B cell (primary cell): ENCODE measurements around the gene RABGAP1L. TPM values are rescaled to one million over a fixed set of nuclear protein-coding genes. Genes with fewer than 3 reads are reported as not detected.

Source experiments
- ATAC-seq: fragments of 200-7000 bp; cut with Tn5 transposase; one replicate; pipeline ENCODE4 v1.10.0; 2021; ENCODE audit warnings: low read depth, mild to moderate bottlenecking, moderate number of reproducible peaks, moderate library complexity
- CTCF ChIA-PET: fragments of 350-600 bp; sonication (Branson Sonifier 250); formaldehyde crosslinking; loops from one replicate; lab custom pipeline; 2021; ENCODE audit warnings: antibody characterized with exemption, inconsistent platforms; lab: Charles Lee
- POLR2A ChIA-PET: fragments of 350-600 bp; sonication (Branson Sonifier 250); formaldehyde crosslinking; loops from one replicate; lab custom pipeline; 2021; ENCODE audit warnings: antibody characterized with exemption; lab: Charles Lee
- DNase-seq: peaks from one replicate; pipeline ENCODE4 v3.0.0; 2013
- H2AFZ ChIP-seq: 2 replicates; pipeline ENCODE4 v1.6.1; 2012; ENCODE audit warnings: mild to moderate bottlenecking, low read depth, low read length; ENCODE audit not compliant: insufficient read depth, poor library complexity, severe bottlenecking
- H3K27ac ChIP-seq, 2 donors: 1 replicate in 1 of 2; 2 replicates in 1 of 2; pipeline ENCODE4 v1.5.1; 2012 to 2013; ENCODE audit warnings: low read length in 2 of 2, mild to moderate bottlenecking in 2 of 2, moderate library complexity in 1 of 2
- H3K27me3 ChIP-seq, 4 experiments: fragments of 200-600 bp in 1 of 4; sonication (generic) in 1 of 4; replicated peaks in 1 of 4; 1 replicate in 2 of 4; 2 replicates in 2 of 4; pipeline versions ENCODE4 v1.6.1 to v1.7.0; 2013 to 2016; ENCODE audit warnings: low read length in 3 of 4, mild to moderate bottlenecking in 2 of 4, mixed read lengths in 1 of 4, moderate library complexity in 1 of 4; ENCODE audit not compliant: insufficient read depth in 4 of 4, control insufficient read depth in 3 of 4; ENCODE audit errors: control extremely low read depth in 1 of 4
- H3K36me3 ChIP-seq, 2 experiments: replicated peaks in 1 of 2; 1 replicate in 1 of 2; 2 replicates in 1 of 2; pipeline versions ENCODE4 v1.6.1 to v1.7.1; 2013; ENCODE audit warnings: low read length in 1 of 2; ENCODE audit not compliant: insufficient read depth in 2 of 2, control insufficient read depth in 1 of 2; ENCODE audit errors: control extremely low read depth in 1 of 2, extremely low read depth in 1 of 2
- H3K4me1 ChIP-seq, 2 donors: fragments of 200-600 bp in 1 of 2; sonication (generic) in 1 of 2; 1 replicate in 1 of 2; 2 replicates in 1 of 2; pipeline versions ENCODE4 v1.5.1 to v1.6.1; 2013 to 2017; ENCODE audit warnings: low read length in 2 of 2; ENCODE audit not compliant: control insufficient read depth in 2 of 2, insufficient read depth in 2 of 2
- H3K4me2 ChIP-seq: replicated peaks from 2 replicates; pipeline ENCODE3; 2012; ENCODE audit warnings: mild to moderate bottlenecking, low read depth, low read length; ENCODE audit not compliant: poor library complexity, severe bottlenecking
- H3K4me3 ChIP-seq, 5 experiments: fragments of 200-600 bp in 1 of 5; sonication (generic) in 1 of 5; 1 replicate in 3 of 5; 2 replicates in 2 of 5; pipeline versions ENCODE4 v1.5.1 to v1.7.0; 2011 to 2016; ENCODE audit warnings: low read length in 4 of 5, mild to moderate bottlenecking in 4 of 5, low read depth in 2 of 5, control low read depth in 1 of 5, moderate library complexity in 1 of 5; ENCODE audit not compliant: insufficient read depth in 1 of 5; ENCODE audit errors: control extremely low read depth in 1 of 5, extremely low read depth in 1 of 5
- H3K79me2 ChIP-seq: fragments of 200-600 bp; sonication (generic); one replicate; pipeline ENCODE4 v1.6.0; 2016; ENCODE audit warnings: low read length; ENCODE audit not compliant: control insufficient read depth, insufficient read depth
- H3K9ac ChIP-seq: fragments of 200-600 bp; sonication (generic); 2 replicates; pipeline ENCODE4 v1.6.1; 2017; ENCODE audit warnings: mild to moderate bottlenecking, low read length, moderate library complexity
- H3K9me3 ChIP-seq, 3 donors: one replicate each; pipeline versions ENCODE4 v1.6.1 to v1.7.1; 2013; ENCODE audit warnings: low read length in 2 of 3; ENCODE audit not compliant: control insufficient read depth in 2 of 3, insufficient read depth in 1 of 3; ENCODE audit errors: control extremely low read depth in 1 of 3
- H4K20me1 ChIP-seq: 2 replicates; pipeline ENCODE4 v1.6.0; 2012; ENCODE audit warnings: mild to moderate bottlenecking, low read length; ENCODE audit not compliant: insufficient read depth, control insufficient read depth, poor library complexity, severe bottlenecking
- H3K27ac Mint-ChIP-seq: one replicate; pipeline ENCODE4 v1.8.0; 2021; ENCODE audit warnings: mixed read lengths
- H3K27me3 Mint-ChIP-seq: one replicate; pipeline ENCODE4 v1.8.0; 2021; ENCODE audit warnings: mixed read lengths
- H3K4me1 Mint-ChIP-seq: one replicate; pipeline ENCODE4 v1.8.0; 2021; ENCODE audit warnings: mixed read lengths
- H3K4me3 Mint-ChIP-seq: one replicate; pipeline ENCODE4 v1.8.0; 2021; ENCODE audit warnings: mixed read lengths
- H3K9me3 Mint-ChIP-seq: one replicate; pipeline ENCODE4 v1.8.0; 2022; ENCODE audit warnings: mixed read lengths; ENCODE audit not compliant: insufficient read depth
- CTCF ChIP-seq: fragments of 200-600 bp; IDR thresholded peaks from one replicate; pipeline ENCODE4 v1.8.0; 2022; ENCODE audit warnings: antibody characterized with exemption, mild to moderate bottlenecking
- EZH2 ChIP-seq: IDR thresholded peaks from 2 replicates; pipeline ENCODE4 v1.6.1; 2012; ENCODE audit warnings: borderline replicate concordance, low read depth, mild to moderate bottlenecking, moderate library complexity, low read length; ENCODE audit not compliant: insufficient read depth, poor library complexity, severe bottlenecking
- WGBS: methylation state at CpG from one replicate; pipeline ENCODE4 v1.1.5; 2013; ENCODE audit warnings: missing lambda C conversion rate; ENCODE audit not compliant: insufficient coverage; 5-methylcytosine and 5-hydroxymethylcytosine counted together
- intact Hi-C: fragments of 100-400 bp; cut with micrococcal nuclease; formaldehyde crosslinking; loops from one replicate; pipeline ENCODE4 v1.10.0; 2022
- polyA plus RNA-seq: library from polyadenylated mRNA; depleted of rRNA; stranded (reverse); fragments of >200 nt; gene quantifications from 2 replicates; pipeline ENCODE4 v1.2.3, GENCODE V29; 2012
- total RNA-seq, 2 donors: library from RNA; stranded (reverse); fragments of 120-200 nt in 1 of 2; gene quantifications; 1 replicate in 1 of 2; 2 replicates in 1 of 2; pipeline versions ENCODE4 v1.2.3 to v1.2.4, GENCODE V29; 2013 to 2022

The RABGAP1L gene
- total and polyA plus RNA-seq, 2 donors (not counting 1 experiment from before 2014, with no cell fraction given) = 34.9 to 159 TPM

- Histone ChIP-seq H3K4me2 (no peak overlapping the region), H3K9me3 (no peaks in the 10 kb centered on the region), H3K4me1 (no peaks in the 10 kb centered on the region), H3K36me3 (peaks cover 2 to 6% of the 10 kb centered on the region in 2 experiments), H3K4me3 (no peak overlapping the region), H3K9ac (no peak overlapping the region), H4K20me1 (no peaks in the 10 kb centered on the region), H3K79me2 (no peaks in the 10 kb centered on the region), H3K27ac (no peak overlapping the region), H3K27me3 (no peaks in the 10 kb centered on the region), H2AFZ (no peak overlapping the region)
- DNase-seq = no peak
- Mint-ChIP-seq H3K4me1 (peaks cover 6% of the 10 kb centered on the region), H3K27me3 (no peaks in the 10 kb centered on the region), H3K4me3 (no peak overlapping the region), H3K9me3 (no peaks in the 10 kb centered on the region), H3K27ac (no peak overlapping the region)
- intact Hi-C loops = no loop called here
- POLR2A ChIA-PET = interaction anchor here (0.6 kb wide), 1 partner anchor 112 kb away, joined by 8 read pairs; no protein-coding TSS in a partner anchor
- CTCF ChIA-PET = no interaction called here
- 100% methylated on average over 1 of the region's 4 CpGs for WGBS
- no peak for ATAC-seq
- TF ChIP-seq CTCF (no peak), EZH2 (no peak)
Measured at GRCh38 chr1:174761901-174762585, 602.7 kb downstream of the RABGAP1L start.

- no peak overlapping the region for H3K4me3 ChIP-seq
- ChIA-PET POLR2A (no interaction called here), CTCF (interaction anchor here (4.7 kb wide), 1 partner anchor 220 kb away, joined by 40 read pairs; no protein-coding TSS in a partner anchor)
- H3K27me3 ChIP-seq = no peaks in the 10 kb centered on the region
- H3K4me1 ChIP-seq = no peaks in the 10 kb centered on the region
- H3K9ac ChIP-seq = no peak overlapping the region
- H3K36me3 ChIP-seq = peaks cover 2 to 4% of the 10 kb centered on the region in 2 experiments
- DNase-seq = no peak
- Mint-ChIP-seq H3K27me3 (no peaks in the 10 kb centered on the region), H3K27ac (no peak overlapping the region), H3K4me1 (peaks cover 11% of the 10 kb centered on the region), H3K4me3 (no peak overlapping the region), H3K9me3 (no peaks in the 10 kb centered on the region)
- H3K9me3 ChIP-seq = no peaks in the 10 kb centered on the region
- intact Hi-C loops = no loop called here
- no peak overlapping the region for H3K27ac ChIP-seq
- H3K4me2 ChIP-seq = no peak overlapping the region
- ATAC-seq = no peak
- 100% methylated on average over 2 of the region's 2 CpGs for WGBS
- H2AFZ ChIP-seq = no peak overlapping the region
- no peaks in the 10 kb centered on the region for H3K79me2 ChIP-seq
- TF ChIP-seq EZH2 (no peak), CTCF (no peak)
- H4K20me1 ChIP-seq = no peaks in the 10 kb centered on the region
Measured at GRCh38 chr1:174764191-174764590, 604.9 kb downstream of the RABGAP1L start.
